Neural progenitor cell (in vitro differentiated cells): ENCODE results near the gene UPP1. TPM values are rescaled to one million over a fixed set of nuclear protein-coding genes. Genes with fewer than 3 reads are reported as not detected.

Experiments
- DNase-seq: peaks from one replicate; pipeline ENCODE4 v3.0.0-alpha.2; 2016; ENCODE audit warnings: low spot score
- H2AFZ ChIP-seq: fragments of 200-600 bp; sonication (generic); replicated peaks from 2 replicates; pipeline ENCODE4 v1.6.1; 2016; ENCODE audit warnings: antibody characterized with exemption
- H3F3A ChIP-seq: fragments of 200-600 bp; sonication (generic); 2 replicates; pipeline ENCODE4 v1.6.1; 2016; ENCODE audit warnings: antibody characterized with exemption, low read depth
- H3K27ac ChIP-seq: fragments of 200-600 bp; sonication (generic); 2 replicates; pipeline ENCODE4 v1.5.1; 2016; ENCODE audit warnings: mild to moderate bottlenecking
- H3K27me3 ChIP-seq: fragments of 200-600 bp; sonication (generic); 2 replicates; pipeline ENCODE4 v1.6.1; 2016; ENCODE audit warnings: mild to moderate bottlenecking, moderate library complexity
- H3K36me3 ChIP-seq: fragments of 200-600 bp; sonication (generic); 2 replicates; pipeline ENCODE4 v1.5.1; 2016
- H3K4me1 ChIP-seq: fragments of 200-600 bp; sonication (generic); 2 replicates; pipeline ENCODE4 v1.6.1; 2016; ENCODE audit warnings: mixed run types
- H3K4me2 ChIP-seq: fragments of 200-600 bp; sonication (generic); 2 replicates; pipeline ENCODE4 v1.6.1; 2016
- H3K4me3 ChIP-seq: fragments of 200-600 bp; sonication (generic); 2 replicates; pipeline ENCODE4 v1.5.1; 2016
- H3K79me2 ChIP-seq: fragments of 200-600 bp; sonication (generic); 2 replicates; pipeline ENCODE4 v1.6.1; 2016; ENCODE audit warnings: low read depth
- H3K9ac ChIP-seq: fragments of 200-600 bp; sonication (generic); 2 replicates; pipeline ENCODE4 v1.6.1; 2016
- H3K9me3 ChIP-seq: fragments of 200-600 bp; sonication (generic); 2 replicates; pipeline ENCODE4 v1.5.1; 2016; ENCODE audit warnings: low read depth
- H4K20me1 ChIP-seq: fragments of 200-600 bp; sonication (generic); 2 replicates; pipeline ENCODE4 v1.6.1; 2016; ENCODE audit warnings: low read depth
- H3K27ac Mint-ChIP-seq: 3 replicates; pipeline ENCODE4 v1.8.0; 2021; ENCODE audit warnings: mixed read lengths
- H3K27me3 Mint-ChIP-seq: 2 replicates; pipeline ENCODE4 v1.8.0; 2022; ENCODE audit warnings: low read depth, mild to moderate bottlenecking, inconsistent platforms, moderate library complexity, mixed read lengths; ENCODE audit not compliant: insufficient read depth
- H3K36me3 Mint-ChIP-seq: 3 replicates; pipeline ENCODE4 v1.8.0; 2021; ENCODE audit warnings: mixed read lengths
- H3K4me1 Mint-ChIP-seq: 3 replicates; pipeline ENCODE4 v1.8.0; 2021; ENCODE audit warnings: mixed read lengths
- H3K4me3 Mint-ChIP-seq: 3 replicates; pipeline ENCODE4 v1.8.0; 2021; ENCODE audit warnings: mild to moderate bottlenecking, moderate library complexity, mixed read lengths
- H3K9me3 Mint-ChIP-seq: 3 replicates; pipeline ENCODE4 v1.8.0; 2020; ENCODE audit warnings: mixed read lengths
- EZH2 ChIP-seq: fragments of 200-600 bp; sonication (generic); IDR thresholded peaks from 2 replicates; pipeline ENCODE4 v1.6.1; 2017; ENCODE audit warnings: antibody characterized with exemption, mild to moderate bottlenecking, moderate library complexity
- EZH2phosphoT487 ChIP-seq: fragments of 200-600 bp; sonication (generic); IDR thresholded peaks from 2 replicates; pipeline ENCODE4 v1.6.1; 2017; ENCODE audit warnings: antibody characterized with exemption
- total RNA-seq: library from RNA; depleted of rRNA; stranded (reverse); fragments of >200 nt; gene quantifications from 2 replicates; pipeline ENCODE4 v1.2.3, GENCODE V29; 2015; ENCODE audit warnings: low replicate concordance
- TF ChIP-seq, protein P1 (sequence below): fragments of 200-600 bp; sonication (generic); IDR thresholded peaks from 2 replicates; pipeline ENCODE4 v1.5.1; 2017; ENCODE audit warnings: antibody characterized with exemption, mild to moderate bottlenecking

The UPP1 gene
- total RNA-seq, 1 donor from 2014 or later: 11.2 TPM

DNA sequence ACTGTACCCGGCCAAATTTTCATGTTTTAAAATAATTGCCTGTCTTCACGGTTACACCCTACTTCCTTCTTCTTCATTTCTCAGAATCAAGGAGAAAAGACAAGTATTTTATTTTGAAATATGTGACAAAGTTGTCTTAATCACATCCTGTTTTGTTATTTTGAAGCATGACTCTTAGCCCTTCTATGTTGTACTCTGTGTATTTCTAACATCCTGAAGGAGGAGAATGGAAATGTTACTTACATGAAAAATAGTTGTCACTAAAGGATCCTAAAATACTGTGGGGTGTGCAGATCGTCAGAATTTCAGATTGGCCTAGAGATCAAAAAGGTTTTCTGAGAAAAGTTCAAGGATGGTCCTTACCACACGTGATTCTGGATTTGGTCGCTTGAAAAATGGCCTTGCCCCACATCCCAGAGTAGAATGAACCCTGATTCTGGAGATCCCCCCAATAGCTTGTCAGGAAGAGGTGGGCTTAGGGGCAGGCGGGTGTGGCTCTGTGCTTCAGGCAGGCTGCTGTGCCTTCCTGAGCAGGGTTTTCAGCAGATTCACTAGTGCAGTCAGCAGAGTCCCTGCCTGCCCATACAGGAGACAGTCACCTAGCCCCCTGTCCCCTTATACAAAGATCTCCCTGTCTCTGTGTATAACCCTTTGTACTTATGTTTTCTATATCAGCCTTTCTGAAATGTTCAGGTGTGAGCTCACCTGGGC lies 8.6 kb downstream of the UPP1 start:
- Histone ChIP-seq H3K4me1 (no peaks in the 10 kb centered on the region), H3K4me3 (no peak overlapping the region), H3K79me2 (no peaks in the 10 kb centered on the region), H4K20me1 (no peaks in the 10 kb centered on the region), H3K36me3 (no peaks in the 10 kb centered on the region), H3K27ac (no peak overlapping the region), H3K27me3 (no peaks in the 10 kb centered on the region), H3K9me3 (no peaks in the 10 kb centered on the region), H3K9ac (no peak overlapping the region), H3F3A (no peaks in the 10 kb centered on the region), H2AFZ (no peak overlapping the region), H3K4me2 (no peak overlapping the region)
- TF ChIP-seq EZH2: no peak
- TF ChIP-seq, protein P1, sequence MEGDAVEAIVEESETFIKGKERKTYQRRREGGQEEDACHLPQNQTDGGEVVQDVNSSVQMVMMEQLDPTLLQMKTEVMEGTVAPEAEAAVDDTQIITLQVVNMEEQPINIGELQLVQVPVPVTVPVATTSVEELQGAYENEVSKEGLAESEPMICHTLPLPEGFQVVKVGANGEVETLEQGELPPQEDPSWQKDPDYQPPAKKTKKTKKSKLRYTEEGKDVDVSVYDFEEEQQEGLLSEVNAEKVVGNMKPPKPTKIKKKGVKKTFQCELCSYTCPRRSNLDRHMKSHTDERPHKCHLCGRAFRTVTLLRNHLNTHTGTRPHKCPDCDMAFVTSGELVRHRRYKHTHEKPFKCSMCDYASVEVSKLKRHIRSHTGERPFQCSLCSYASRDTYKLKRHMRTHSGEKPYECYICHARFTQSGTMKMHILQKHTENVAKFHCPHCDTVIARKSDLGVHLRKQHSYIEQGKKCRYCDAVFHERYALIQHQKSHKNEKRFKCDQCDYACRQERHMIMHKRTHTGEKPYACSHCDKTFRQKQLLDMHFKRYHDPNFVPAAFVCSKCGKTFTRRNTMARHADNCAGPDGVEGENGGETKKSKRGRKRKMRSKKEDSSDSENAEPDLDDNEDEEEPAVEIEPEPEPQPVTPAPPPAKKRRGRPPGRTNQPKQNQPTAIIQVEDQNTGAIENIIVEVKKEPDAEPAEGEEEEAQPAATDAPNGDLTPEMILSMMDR: no peak
- TF ChIP-seq EZH2phosphoT487: no peak
- no peaks in the 10 kb centered on the region for H3K4me1 Mint-ChIP-seq
- no peak overlapping the region for H3K27ac Mint-ChIP-seq
- no peak overlapping the region for H3K4me3 Mint-ChIP-seq
- no peak for DNase-seq
- no peaks in the 10 kb centered on the region for H3K27me3 Mint-ChIP-seq
- H3K9me3 Mint-ChIP-seq: no peaks in the 10 kb centered on the region
- H3K36me3 Mint-ChIP-seq: peaks cover 16% of the 10 kb centered on the region

DNA sequence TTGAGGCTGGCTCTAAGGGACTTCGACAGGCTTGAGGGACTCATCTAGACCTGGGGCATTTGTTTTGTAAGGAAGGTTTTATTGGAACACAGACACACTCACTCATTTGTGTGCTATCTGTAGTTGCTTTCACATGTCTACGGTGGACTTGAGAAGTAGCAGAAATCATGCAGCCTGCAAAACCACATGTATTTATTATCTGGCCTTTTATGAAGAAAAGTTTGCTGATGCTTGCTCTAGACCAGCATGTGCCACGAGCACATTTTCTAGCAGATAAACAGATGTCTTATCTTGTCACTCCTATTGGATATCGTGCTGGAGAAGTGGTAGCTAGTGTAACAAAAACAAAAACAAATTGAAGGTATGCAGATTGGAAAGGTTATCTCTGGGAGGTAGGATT lies 9.8 kb downstream of the UPP1 start:
- Histone ChIP-seq H3F3A (no peaks in the 10 kb centered on the region), H3K79me2 (no peaks in the 10 kb centered on the region), H2AFZ (no peak overlapping the region), H3K27ac (no peak overlapping the region), H3K36me3 (no peaks in the 10 kb centered on the region), H3K27me3 (no peaks in the 10 kb centered on the region), H3K4me3 (no peak overlapping the region), H3K4me1 (no peaks in the 10 kb centered on the region), H4K20me1 (no peaks in the 10 kb centered on the region), H3K9me3 (no peaks in the 10 kb centered on the region), H3K4me2 (no peak overlapping the region), H3K9ac (no peak overlapping the region)
- Mint-ChIP-seq H3K27ac (no peak overlapping the region), H3K27me3 (no peaks in the 10 kb centered on the region), H3K4me3 (no peak overlapping the region), H3K36me3 (peaks cover 19% of the 10 kb centered on the region), H3K4me1 (no peaks in the 10 kb centered on the region), H3K9me3 (no peaks in the 10 kb centered on the region)
- TF ChIP-seq EZH2 (no peak), EZH2phosphoT487 (no peak)
- TF ChIP-seq, protein P1: no peak
- no peak for DNase-seq

DNA sequence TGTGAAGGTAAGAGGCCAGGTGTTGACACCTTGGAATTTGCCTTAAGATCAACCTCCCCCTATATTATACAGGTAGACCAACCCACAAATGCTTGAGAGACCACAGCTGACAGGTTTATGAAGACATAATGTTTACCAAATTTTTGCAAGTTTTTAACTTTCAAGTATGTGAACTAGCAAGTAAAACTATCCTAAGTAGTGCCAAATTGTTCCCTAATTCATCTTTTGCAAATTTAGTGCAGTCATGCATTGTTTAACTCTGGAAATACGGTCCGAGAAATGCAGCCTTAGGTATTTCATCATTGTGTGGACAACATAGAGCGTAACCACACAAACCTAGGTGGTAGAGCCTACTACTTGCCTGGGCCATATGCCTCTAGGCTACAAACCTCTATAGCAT lies 10.7 kb downstream of the UPP1 start:
- Histone ChIP-seq H3K9me3 (no peaks in the 10 kb centered on the region), H3K9ac (no peak overlapping the region), H3K27me3 (no peaks in the 10 kb centered on the region), H3K4me1 (no peaks in the 10 kb centered on the region), H4K20me1 (no peaks in the 10 kb centered on the region), H3K27ac (no peak overlapping the region), H3K4me2 (no peak overlapping the region), H3F3A (no peaks in the 10 kb centered on the region), H3K4me3 (no peak overlapping the region), H2AFZ (no peak overlapping the region), H3K79me2 (no peaks in the 10 kb centered on the region), H3K36me3 (no peaks in the 10 kb centered on the region)
- Mint-ChIP-seq H3K9me3 (no peaks in the 10 kb centered on the region), H3K4me1 (no peaks in the 10 kb centered on the region), H3K27me3 (no peaks in the 10 kb centered on the region), H3K36me3 (peaks cover 23% of the 10 kb centered on the region), H3K4me3 (no peak overlapping the region), H3K27ac (no peak overlapping the region)
- TF ChIP-seq, protein P1: no peak
- no peak for TF ChIP-seq EZH2
- no peak for TF ChIP-seq EZH2phosphoT487
- no peak for DNase-seq
